Amygdala (tissue), 56 donors: ENCODE data around the gene SMYD3.
"Not testable (repeated sequence)": the region's sequence is repeated elsewhere in the genome, so short reads cannot be mapped to it uniquely, and the experiment has no call there.

Experiments
- DNase-seq, 56 donors: peaks; one replicate each; lab custom pipeline; 2025; lab: John Stamatoyannopoulos, UW

Gene SMYD3

GRCh38 chr1:246063013-246063616 is 444.0 kb downstream of the SMYD3 start:
- DNase-seq: no peak

GRCh38 chr1:246058466-246058865 is 448.6 kb downstream of the SMYD3 start:
- no peak for DNase-seq

GRCh38 chr1:246052603-246053002 is 454.5 kb downstream of the SMYD3 start:
- DNase-seq: no peak

- no peak for DNase-seq
Measured at GRCh38 chr1:246051909-246052518, 455.1 kb downstream of the SMYD3 start.

GRCh38 chr1:246048693-246049092 is 458.4 kb downstream of the SMYD3 start:
- no peak for DNase-seq

- DNase-seq: no peak
Measured at GRCh38 chr1:246043556-246043955, 463.5 kb downstream of the SMYD3 start.

GRCh38 chr1:246041360-246041759 is 465.7 kb downstream of the SMYD3 start:
- DNase-seq: no peak

GRCh38 chr1:246040200-246040890 is 466.7 kb downstream of the SMYD3 start:
- no peak for DNase-seq

- DNase-seq: no peak
Measured at GRCh38 chr1:246039584-246039983, 467.5 kb downstream of the SMYD3 start.

- no peak for DNase-seq
Measured at GRCh38 chr1:246037832-246038231, 469.2 kb downstream of the SMYD3 start.

GRCh38 chr1:246036175-246036574 is 470.9 kb downstream of the SMYD3 start:
- no peak for DNase-seq

GRCh38 chr1:246035060-246035541 is 472.0 kb downstream of the SMYD3 start:
- DNase-seq: no peak

- DNase-seq: no peak
Measured at GRCh38 chr1:246034630-246035029, 472.4 kb downstream of the SMYD3 start.

GRCh38 chr1:246032984-246033383 is 474.1 kb downstream of the SMYD3 start:
- DNase-seq: no peak

- DNase-seq: no peak
Measured at GRCh38 chr1:246032031-246032551, 475.0 kb downstream of the SMYD3 start.

GRCh38 chr1:246029616-246030015 is 477.5 kb downstream of the SMYD3 start:
- DNase-seq: no peak

- not testable (repeated sequence) for DNase-seq
Measured at GRCh38 chr1:246024118-246024517, 483.0 kb downstream of the SMYD3 start.

GRCh38 chr1:246020211-246020954 is 486.7 kb downstream of the SMYD3 start:
- DNase-seq: no peak

- no peak for DNase-seq
Measured at GRCh38 chr1:246018146-246018545, 488.9 kb downstream of the SMYD3 start.

GRCh38 chr1:246012341-246012740 is 494.7 kb downstream of the SMYD3 start:
- peak in 1 of 56 donors; percentile 4 for DNase-seq

GRCh38 chr1:246010386-246010785 is 496.7 kb downstream of the SMYD3 start:
- DNase-seq: no peak
